Calu3 (cell line): Measurements from ENCODE around the gene BMP2. TPM values are rescaled to one million over a fixed set of nuclear protein-coding genes. Genes with fewer than 3 reads are reported as not detected.

ENCODE experiments used
- BruUV-seq: library from RNA; stranded (reverse); fragments of 400-500 nt; replicated peaks from 2 replicates; lab custom pipeline; 2021; lab: Mats Ljungman, UMichigan
- CTCF ChIA-PET: fragments of 300-600 bp; sonication (Branson Sonifier 250); formaldehyde crosslinking; loops from one replicate; lab custom pipeline; 2022; ENCODE audit warnings: antibody characterized with exemption; lab: Charles Lee
- DNase-seq: peaks from one replicate; pipeline ENCODE4 v3.0.0; 2022
- H3K27ac Mint-ChIP-seq: one replicate; pipeline ENCODE4 v1.8.0; 2022; ENCODE audit warnings: mixed read lengths; ENCODE audit not compliant: unreplicated experiment
- H3K27me3 Mint-ChIP-seq: one replicate; pipeline ENCODE4 v1.8.0; 2022; ENCODE audit warnings: mixed read lengths; ENCODE audit not compliant: unreplicated experiment
- H3K36me3 Mint-ChIP-seq: one replicate; pipeline ENCODE4 v1.8.0; 2022; ENCODE audit warnings: mild to moderate bottlenecking, moderate library complexity, mixed read lengths; ENCODE audit not compliant: insufficient read depth, unreplicated experiment
- H3K4me1 Mint-ChIP-seq: one replicate; pipeline ENCODE4 v1.8.0; 2022; ENCODE audit warnings: mild to moderate bottlenecking, low read depth, mixed read lengths; ENCODE audit not compliant: unreplicated experiment
- H3K4me3 Mint-ChIP-seq: one replicate; pipeline ENCODE4 v1.8.0; 2022; ENCODE audit warnings: mild to moderate bottlenecking, low read depth, moderate library complexity, mixed read lengths; ENCODE audit not compliant: unreplicated experiment
- H3K9me3 Mint-ChIP-seq: one replicate; pipeline ENCODE4 v1.8.0; 2022; ENCODE audit warnings: low read depth, mixed read lengths; ENCODE audit not compliant: unreplicated experiment
- intact Hi-C: fragments of 100-400 bp; cut with micrococcal nuclease; formaldehyde crosslinking; loops from one replicate; pipeline ENCODE4 v1.10.0; 2022; ENCODE audit not compliant: unreplicated experiment
- total RNA-seq: library from RNA; stranded (reverse); gene quantifications from 2 replicates; pipeline ENCODE4 v1.2.3, GENCODE V29; 2022
- TF ChIP-seq, protein P1 (sequence below): fragments of 200-600 bp; IDR thresholded peaks from one replicate; pipeline ENCODE4 v1.8.0; 2022; ENCODE audit warnings: antibody characterized with exemption; ENCODE audit not compliant: unreplicated experiment

The BMP2 gene
- total RNA-seq, 1 experiment from 2014 or later, result 4.5 TPM

DNA sequence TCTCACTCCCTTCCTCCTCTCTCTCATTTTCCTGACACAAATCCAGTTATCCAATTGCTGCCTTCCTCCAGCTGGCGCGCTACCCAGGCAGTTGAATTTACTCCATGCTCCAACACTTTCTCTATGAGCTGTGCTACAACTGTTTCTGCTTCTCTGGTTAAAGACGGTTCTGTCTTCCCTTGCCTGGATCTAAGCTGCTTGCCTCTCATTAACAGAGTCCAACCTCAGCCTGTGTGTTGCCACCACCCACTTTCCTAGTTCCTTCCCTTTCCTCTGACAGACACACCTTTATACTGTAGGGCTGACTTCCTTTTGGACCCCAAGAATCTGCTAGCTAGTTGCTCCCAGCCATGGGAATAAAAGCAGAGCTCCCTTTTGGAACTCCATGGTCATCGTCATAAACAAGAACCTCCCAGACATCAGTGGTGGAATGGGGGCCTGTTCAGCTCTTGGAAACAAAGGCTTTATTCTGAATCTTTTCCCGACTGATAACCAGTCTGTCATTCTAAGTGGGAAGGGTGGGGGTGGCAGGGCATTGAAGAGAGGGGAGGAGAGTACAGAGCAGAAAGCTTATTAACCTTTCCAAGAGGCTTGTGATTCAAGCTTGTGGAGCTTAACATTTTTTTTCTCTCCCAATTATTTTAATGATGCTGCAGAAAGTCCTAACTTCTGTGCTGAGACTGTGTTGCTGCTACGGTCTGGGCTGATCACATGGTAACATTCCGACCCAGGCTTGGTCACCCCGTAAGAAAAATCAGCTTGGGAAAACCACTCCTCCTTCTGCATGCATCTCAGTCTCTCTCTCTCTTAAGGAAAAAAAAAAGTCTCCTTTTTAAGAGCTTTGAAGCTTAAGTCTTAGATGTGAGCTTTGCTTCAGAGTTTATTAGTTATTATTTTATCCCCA lies 31.3 kb upstream of the BMP2 start:
- H3K27me3 Mint-ChIP-seq, result no peaks in the 10 kb centered on the region
- no peak for DNase-seq
- H3K4me1 Mint-ChIP-seq, result peaks cover 32% of the 10 kb centered on the region
- TF ChIP-seq, protein P1, sequence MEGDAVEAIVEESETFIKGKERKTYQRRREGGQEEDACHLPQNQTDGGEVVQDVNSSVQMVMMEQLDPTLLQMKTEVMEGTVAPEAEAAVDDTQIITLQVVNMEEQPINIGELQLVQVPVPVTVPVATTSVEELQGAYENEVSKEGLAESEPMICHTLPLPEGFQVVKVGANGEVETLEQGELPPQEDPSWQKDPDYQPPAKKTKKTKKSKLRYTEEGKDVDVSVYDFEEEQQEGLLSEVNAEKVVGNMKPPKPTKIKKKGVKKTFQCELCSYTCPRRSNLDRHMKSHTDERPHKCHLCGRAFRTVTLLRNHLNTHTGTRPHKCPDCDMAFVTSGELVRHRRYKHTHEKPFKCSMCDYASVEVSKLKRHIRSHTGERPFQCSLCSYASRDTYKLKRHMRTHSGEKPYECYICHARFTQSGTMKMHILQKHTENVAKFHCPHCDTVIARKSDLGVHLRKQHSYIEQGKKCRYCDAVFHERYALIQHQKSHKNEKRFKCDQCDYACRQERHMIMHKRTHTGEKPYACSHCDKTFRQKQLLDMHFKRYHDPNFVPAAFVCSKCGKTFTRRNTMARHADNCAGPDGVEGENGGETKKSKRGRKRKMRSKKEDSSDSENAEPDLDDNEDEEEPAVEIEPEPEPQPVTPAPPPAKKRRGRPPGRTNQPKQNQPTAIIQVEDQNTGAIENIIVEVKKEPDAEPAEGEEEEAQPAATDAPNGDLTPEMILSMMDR, result no peak
- BruUV-seq, result no TSS peak
- CTCF ChIA-PET, result interaction anchor here (0.7 to 1.1 kb wide), 4 partner anchors 12 to 95 kb away, joined by 3 to 6 read pairs (median 4); no protein-coding TSS in a partner anchor
- no peak overlapping the region for H3K27ac Mint-ChIP-seq
- peaks cover 3% of the 10 kb centered on the region for H3K9me3 Mint-ChIP-seq
- H3K4me3 Mint-ChIP-seq, result peak overlapping the region; percentile 0
- no peaks in the 10 kb centered on the region for H3K36me3 Mint-ChIP-seq
- intact Hi-C loops, result no loop called here

GRCh38 chr20:6739406-6739805 lies 28.1 kb upstream of the BMP2 start:
- intact Hi-C loops, result no loop called here
- Mint-ChIP-seq H3K27me3 (no peaks in the 10 kb centered on the region), H3K9me3 (peaks cover 3% of the 10 kb centered on the region), H3K27ac (no peak overlapping the region), H3K4me1 (peaks cover 32% of the 10 kb centered on the region), H3K4me3 (no peak overlapping the region), H3K36me3 (no peaks in the 10 kb centered on the region)
- no TSS peak for BruUV-seq
- CTCF ChIA-PET, result interaction anchor here (0.6 kb wide), 1 partner anchor 450 kb away, joined by 3 read pairs; no protein-coding TSS in a partner anchor
- TF ChIP-seq, protein P1, result no peak
- no peak for DNase-seq

GRCh38 chr20:6740096-6740495 lies 27.4 kb upstream of the BMP2 start:
- intact Hi-C loops, result no loop called here
- no peak overlapping the region for H3K27ac Mint-ChIP-seq
- no peak overlapping the region for H3K4me3 Mint-ChIP-seq
- no peak for DNase-seq
- BruUV-seq, result no TSS peak
- H3K36me3 Mint-ChIP-seq, result no peaks in the 10 kb centered on the region
- H3K4me1 Mint-ChIP-seq, result peaks cover 32% of the 10 kb centered on the region
- peaks cover 3% of the 10 kb centered on the region for H3K9me3 Mint-ChIP-seq
- H3K27me3 Mint-ChIP-seq, result no peaks in the 10 kb centered on the region
- TF ChIP-seq, protein P1, result no peak
- CTCF ChIA-PET, result interaction anchor here (0.6 kb wide), 1 partner anchor 450 kb away, joined by 3 read pairs; no protein-coding TSS in a partner anchor

GRCh38 chr20:6744180-6744579 lies 23.3 kb upstream of the BMP2 start:
- intact Hi-C loops, result no loop called here
- H3K4me1 Mint-ChIP-seq, result peaks cover 11% of the 10 kb centered on the region
- BruUV-seq, result no TSS peak
- no peak overlapping the region for H3K27ac Mint-ChIP-seq
- H3K4me3 Mint-ChIP-seq, result no peak overlapping the region
- DNase-seq, result no peak
- H3K36me3 Mint-ChIP-seq, result no peaks in the 10 kb centered on the region
- CTCF ChIA-PET, result interaction anchor here (0.7 kb wide), 1 partner anchor 119 kb away, joined by 3 read pairs; no protein-coding TSS in a partner anchor
- TF ChIP-seq, protein P1, result no peak
- H3K9me3 Mint-ChIP-seq, result no peaks in the 10 kb centered on the region
- no peaks in the 10 kb centered on the region for H3K27me3 Mint-ChIP-seq
